CD4-positive, alpha-beta T cell treated with Interleukin-21 for 1 hour (primary cell): ENCODE measurements around the gene HINT1.
A peak's percentile ranks its signal among the peaks of the same experiment; 100 is the strongest.
"Not testable (repeated sequence)": the region's sequence is repeated elsewhere in the genome, so short reads cannot be mapped to it uniquely, and the experiment has no call there.

Experiments
- DNase-seq: peaks from one replicate; pipeline ENCODE4 v3.0.0-alpha.2; 2020

The HINT1 gene

DNA sequence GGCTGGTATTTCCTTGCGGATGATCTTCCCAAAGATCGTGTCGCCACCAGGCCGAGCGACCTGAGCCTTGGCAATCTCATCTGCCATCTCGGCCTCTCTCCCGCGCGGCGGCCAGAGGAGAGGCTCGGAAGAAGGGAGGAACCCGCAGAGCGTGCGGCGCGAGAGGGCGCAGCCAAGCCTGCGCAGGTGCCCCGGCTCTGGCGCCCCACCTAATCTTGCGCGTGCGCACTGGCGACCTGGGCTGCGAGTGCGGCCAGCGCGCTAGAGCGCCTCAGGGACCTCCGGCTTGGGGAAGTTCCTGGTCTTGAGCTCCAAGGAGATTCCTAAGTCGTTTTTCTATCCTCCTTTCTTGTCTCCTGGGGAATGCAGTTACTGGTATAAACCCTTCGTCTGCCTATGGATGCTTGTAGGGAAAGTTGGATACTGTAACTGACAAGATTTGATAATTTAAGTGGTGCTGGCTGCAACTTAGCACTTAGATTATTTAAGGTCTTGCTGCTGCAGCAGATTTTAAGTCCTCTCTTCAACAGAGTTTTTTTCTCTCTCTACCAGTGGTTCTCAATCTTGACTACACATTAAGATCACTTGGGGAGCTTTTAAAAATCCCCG is at the start of gene HINT1:
Gene HINT1, minus strand, starts transcription at position 138 of the 609 bp plus-strand sequence. Its CDS starts 51 bp downstream, at position 87.
- DNase-seq, result peak; percentile 91

GRCh38 chr5:131214609-131215227 is 49.7 kb upstream of the HINT1 start:
- DNase-seq, result no peak

- DNase-seq, result peak; percentile 14
These were observed 47.5 kb upstream of the HINT1 start for GRCh38 chr5:131212471-131213021.

DNA sequence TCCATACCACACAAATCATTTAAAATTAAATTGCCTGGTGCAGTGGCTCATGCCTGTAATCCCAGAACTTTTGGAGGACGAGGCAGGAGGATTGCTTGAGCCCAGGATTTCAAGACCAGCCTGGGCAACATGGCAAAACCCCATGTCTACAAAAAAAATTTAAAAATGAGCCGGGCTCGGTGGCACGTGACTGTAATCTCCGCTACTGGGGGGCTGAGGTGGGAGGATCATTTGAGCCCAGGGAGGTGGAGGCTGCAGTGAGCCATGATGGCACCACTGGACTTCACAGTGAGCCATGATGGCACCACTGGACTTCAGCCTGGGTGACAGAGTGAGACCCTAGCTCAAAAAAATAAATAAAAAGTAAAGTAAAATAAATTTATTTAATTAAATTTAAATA is 46.6 kb upstream of the HINT1 start:
- DNase-seq, result no peak

DNA sequence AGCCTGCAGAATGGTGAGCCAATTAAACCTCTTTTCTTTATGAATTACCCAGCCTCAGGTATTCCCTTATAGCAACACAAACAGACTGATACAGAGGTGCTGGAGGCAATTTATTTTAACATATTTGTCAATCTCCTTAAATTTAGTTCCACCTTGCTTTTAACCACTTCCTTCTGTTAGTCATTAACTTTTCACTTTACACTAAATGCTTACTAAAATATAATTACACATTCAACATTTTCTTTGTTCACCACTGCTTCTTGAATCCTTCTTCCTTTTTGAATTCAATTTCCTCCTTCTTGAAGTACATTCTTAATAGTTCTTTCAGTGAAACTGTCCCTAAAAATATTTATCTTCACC is 45.1 kb upstream of the HINT1 start:
- no peak for DNase-seq

DNA sequence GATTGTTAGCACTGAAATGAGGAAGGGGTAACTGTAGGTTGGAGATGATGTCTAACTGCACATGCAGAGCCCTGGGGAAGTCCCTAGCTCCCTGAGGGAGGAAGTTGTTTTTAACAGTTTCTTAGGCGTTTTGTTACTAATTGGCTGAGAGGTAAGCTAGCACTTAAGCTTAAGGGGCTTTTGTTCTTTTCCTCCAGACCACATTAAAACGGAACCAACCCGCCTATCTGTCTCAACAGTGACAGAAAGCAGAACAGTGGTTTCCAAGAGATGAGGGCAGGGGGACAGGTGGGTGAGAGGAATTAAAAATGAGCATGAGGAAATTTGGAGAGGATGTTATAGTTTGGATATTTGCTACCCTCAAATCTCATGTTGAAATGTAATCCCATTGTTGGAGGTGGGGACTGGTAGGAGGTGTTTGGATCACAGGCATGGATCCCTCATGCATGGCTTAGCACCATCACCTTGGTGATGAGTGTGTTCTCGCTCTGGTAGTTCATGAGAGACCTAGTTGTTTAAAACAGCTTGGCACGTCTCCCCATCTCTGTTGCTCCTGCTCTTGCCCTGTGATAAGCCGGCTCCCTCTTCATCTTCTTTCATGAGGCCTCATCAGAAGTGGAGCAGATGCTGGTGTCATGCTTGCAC is 44.6 kb upstream of the HINT1 start:
- peak; percentile 84 for DNase-seq

- no peak for DNase-seq
These were observed 44.1 kb upstream of the HINT1 start for GRCh38 chr5:131209175-131209505.

DNA sequence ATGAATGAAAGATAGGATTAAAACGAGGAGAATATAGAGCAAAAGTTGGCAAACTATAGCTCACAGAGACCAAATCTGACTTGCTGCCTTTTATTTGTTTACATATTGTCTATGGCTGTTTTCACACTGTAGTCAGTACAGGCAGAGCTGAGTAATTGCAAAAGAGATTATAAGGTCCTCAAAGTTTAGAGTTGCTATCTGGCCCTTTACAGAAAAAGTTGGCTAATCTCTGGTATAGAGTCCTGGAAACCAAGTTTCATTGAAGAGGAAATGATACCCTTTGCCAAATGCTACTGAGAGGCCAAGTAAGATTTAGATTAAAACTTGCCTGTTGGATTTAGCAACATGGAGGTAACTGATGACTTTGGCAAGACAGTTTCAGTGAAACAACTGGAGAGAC is 41.7 kb upstream of the HINT1 start:
- no peak for DNase-seq

- DNase-seq, result no peak
These were observed 41.0 kb upstream of the HINT1 start for GRCh38 chr5:131206061-131206460.

DNA sequence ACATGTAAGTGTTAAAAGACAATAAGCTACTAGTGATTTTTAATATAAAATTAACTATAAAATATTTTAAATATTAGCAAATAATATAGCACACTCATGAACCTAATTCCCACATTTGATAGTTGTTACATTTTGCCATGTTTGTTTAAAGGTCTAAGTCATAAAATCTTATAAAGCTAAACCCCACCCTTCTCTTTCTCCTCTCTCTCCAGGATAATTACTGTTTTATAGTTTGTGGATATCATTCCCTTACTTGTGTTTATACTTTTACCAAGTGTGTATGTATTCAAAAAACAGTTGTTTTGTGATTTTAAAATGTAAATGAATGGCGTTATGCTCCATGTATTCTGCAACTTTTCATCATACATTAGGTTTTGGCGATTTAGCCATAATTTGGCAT is 39.9 kb upstream of the HINT1 start:
- DNase-seq, result no peak

DNA sequence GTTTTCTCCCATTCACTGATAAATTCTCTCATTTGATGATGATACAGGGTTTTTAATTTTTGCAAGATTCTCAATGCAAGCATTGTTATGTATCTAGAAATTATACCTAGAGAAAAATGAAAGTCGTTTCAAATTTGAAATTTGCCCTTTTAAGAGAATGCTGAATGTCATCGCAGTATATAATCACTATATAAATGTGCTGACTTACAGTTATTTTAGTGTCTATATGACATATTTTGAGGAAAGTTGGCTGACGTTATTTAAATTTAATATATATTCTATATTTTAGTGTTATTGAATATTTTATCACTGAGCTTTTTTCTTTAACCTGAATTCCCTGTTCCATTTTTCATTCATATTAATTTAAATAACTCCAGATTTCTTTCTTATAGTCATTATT is 35.5 kb upstream of the HINT1 start:
- no peak for DNase-seq

DNA sequence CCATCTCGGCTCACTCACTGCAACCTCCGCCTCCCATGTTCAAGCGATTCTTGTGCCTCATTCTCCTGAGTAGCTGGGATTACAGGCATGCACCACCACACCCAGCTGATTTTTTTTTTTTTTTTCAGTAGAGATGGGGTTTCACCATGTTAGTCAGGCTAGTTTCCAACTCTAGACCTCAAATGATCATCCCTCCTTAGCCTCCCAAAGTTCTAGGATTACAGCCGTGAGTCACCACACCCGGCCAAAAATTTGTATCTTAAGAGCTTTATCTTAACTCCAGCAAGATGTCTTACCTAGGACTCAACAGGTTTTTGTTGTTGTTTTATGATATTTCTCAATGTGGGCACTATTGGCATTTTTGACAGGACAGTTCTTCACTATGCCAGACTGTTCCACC is 33.6 kb upstream of the HINT1 start:
- no peak for DNase-seq

- DNase-seq, result no peak
These were observed 31.3 kb upstream of the HINT1 start for GRCh38 chr5:131196331-131196730.

DNA sequence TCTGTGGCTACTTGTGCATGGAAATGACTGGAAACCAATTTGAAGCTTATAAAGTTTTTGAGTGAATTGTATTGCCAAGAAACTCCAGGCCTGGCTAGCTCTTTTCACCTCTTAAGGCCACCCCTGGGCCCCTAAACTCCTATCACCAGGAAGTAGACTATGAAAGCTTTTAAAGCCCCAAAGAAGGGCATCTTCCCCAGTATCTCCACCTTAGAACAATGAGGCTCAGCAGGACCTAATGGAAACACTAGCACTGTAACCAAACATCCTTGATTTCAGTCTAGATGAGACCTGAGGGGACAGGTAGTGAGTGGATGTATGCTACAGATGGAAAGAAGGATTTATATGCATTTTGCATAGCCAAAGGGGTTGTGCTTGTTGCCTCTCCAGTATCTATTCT is 30.6 kb upstream of the HINT1 start:
- DNase-seq, result no peak

- no peak for DNase-seq
These were observed 29.7 kb upstream of the HINT1 start for GRCh38 chr5:131194725-131195124.

DNA sequence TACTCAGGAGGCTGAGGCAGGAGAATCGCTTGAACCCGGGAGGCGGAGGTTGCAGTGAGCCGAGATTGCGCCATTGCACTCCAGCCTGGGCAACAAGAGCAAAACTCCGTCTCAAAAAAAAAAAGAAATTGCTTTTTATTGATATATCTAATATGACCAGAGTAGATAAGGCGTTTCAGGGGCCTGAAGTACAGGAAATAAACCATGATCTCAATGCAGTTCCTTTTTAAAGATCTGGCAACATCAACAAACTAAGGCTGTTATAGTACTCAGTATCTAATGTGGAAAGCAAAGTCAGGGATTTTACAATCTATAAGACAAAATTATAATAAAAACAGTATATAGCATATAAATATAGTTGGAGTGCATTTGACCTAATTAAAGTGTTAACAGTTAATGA is 28.8 kb upstream of the HINT1 start:
- DNase-seq, result not testable (repeated sequence)

GRCh38 chr5:131193106-131193505 is 28.1 kb upstream of the HINT1 start:
- DNase-seq, result no peak

- DNase-seq, result no peak
These were observed 21.7 kb upstream of the HINT1 start for GRCh38 chr5:131186561-131187256.

GRCh38 chr5:131185523-131186104 is 20.6 kb upstream of the HINT1 start:
- no peak for DNase-seq

DNA sequence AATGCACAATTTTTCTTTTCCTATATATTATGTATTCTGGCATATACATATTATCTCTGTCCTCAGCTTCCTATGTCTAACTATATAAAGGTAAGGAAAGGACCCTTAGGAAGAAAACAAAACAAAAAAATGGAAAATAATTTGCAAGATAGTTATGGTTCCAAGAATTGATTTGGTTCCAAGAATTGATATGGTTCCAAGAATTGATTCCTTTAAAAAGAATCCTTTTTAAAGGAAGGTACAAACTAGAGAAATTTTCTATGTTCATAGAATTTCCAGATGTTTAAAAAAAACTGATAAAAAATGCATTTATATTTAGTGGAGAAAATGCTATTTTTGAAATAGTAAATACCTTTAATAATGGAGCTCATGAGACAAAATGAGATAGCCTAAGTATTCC is 17.8 kb upstream of the HINT1 start:
- no peak for DNase-seq

- no peak for DNase-seq
These were observed 15.4 kb upstream of the HINT1 start for GRCh38 chr5:131180407-131180806.

DNA sequence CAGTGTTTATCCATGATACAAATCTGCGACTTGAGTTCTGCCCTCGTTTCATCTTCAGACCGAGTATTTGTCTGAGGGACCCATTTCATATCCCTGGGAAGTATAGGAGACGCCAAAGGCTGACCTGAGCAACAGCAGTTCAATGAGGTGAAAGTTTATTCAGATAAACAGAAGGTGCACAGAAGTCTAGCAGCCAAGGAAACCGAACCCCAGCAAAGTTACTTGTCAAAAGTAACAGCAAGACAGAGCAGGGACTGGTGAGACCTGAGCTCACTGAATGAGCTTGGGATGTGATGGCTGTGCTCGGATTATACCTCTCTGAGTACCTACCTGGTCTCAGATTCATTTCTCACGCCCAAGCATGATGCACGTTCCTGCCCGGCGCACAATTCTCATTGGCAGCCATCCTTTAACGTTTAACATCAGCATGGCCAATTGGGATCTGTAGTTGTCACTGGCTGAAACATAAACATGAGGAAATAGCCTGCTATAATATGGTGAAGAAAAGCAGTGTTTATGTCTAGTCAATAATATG is 6.3 kb upstream of the HINT1 start:
- DNase-seq, result peak; percentile 19
